H1 (cell line): ENCODE data around the gene FBXL5. TPM values are rescaled to one million over a fixed set of nuclear protein-coding genes. Genes with fewer than 3 reads are reported as not detected.

Experiments used
- BACH1 ChIP-seq: IDR thresholded peaks from 2 replicates; pipeline ENCODE4 v1.6.1; 2012; ENCODE audit warnings: low read length, improper control_type of control experiment
- CEBPB ChIP-seq: IDR thresholded peaks from 2 replicates; pipeline ENCODE4 v1.6.1; 2012; ENCODE audit warnings: low read depth, low read length
- CHD2 ChIP-seq: IDR thresholded peaks from 2 replicates; pipeline ENCODE4 v1.6.1; 2012; ENCODE audit warnings: low read length, improper control_type of control experiment
- EGR1 ChIP-seq: IDR thresholded peaks from 2 replicates; pipeline ENCODE4 v1.6.1; 2011; ENCODE audit warnings: low read depth, low read length, borderline replicate concordance
- EZH2 ChIP-seq: fragments of 200-600 bp; sonication (generic); IDR thresholded peaks from 2 replicates; pipeline ENCODE4 v1.7.1; 2012; ENCODE audit warnings: low read depth, mild to moderate bottlenecking, moderate library complexity, low read length, inconsistent platforms; ENCODE audit not compliant: severe bottlenecking
- GTF2F1 ChIP-seq: IDR thresholded peaks from 2 replicates; pipeline ENCODE4 v1.6.1; 2012; ENCODE audit warnings: low read depth, low read length, improper control_type of control experiment, borderline replicate concordance
- POU5F1 ChIP-seq: IDR thresholded peaks from 2 replicates; pipeline ENCODE4 v1.6.1; 2011; ENCODE audit warnings: low read depth, mild to moderate bottlenecking, low read length, moderate library complexity
- RNF2 ChIP-seq: fragments of 200-900, 300-1000 bp; sonication (generic); IDR thresholded peaks from 2 replicates; pipeline ENCODE4 v1.7.1; 2016; ENCODE audit warnings: borderline replicate concordance, low read depth, mild to moderate bottlenecking, antibody characterized with exemption, low read length; ENCODE audit not compliant: poor library complexity, severe bottlenecking; ENCODE audit errors: missing control alignments
- SIRT6 ChIP-seq: IDR thresholded peaks from one replicate; pipeline ENCODE4 v1.7.1; 2012; ENCODE audit warnings: low read length, inconsistent platforms
- TCF12 ChIP-seq: IDR thresholded peaks from 2 replicates; pipeline ENCODE4 v1.6.1; 2011; ENCODE audit warnings: low read depth, mild to moderate bottlenecking, low read length
- polyA plus RNA-seq, 7 experiments: library from polyadenylated mRNA; depleted of rRNA in 3 of 7; stranded (reverse) in 5 of 7; unstranded in 2 of 7; fragments of >200 nt in 5 of 7; fragments of 200-250 nt in 2 of 7; gene quantifications; 1 replicate in 5 of 7; 2 replicates in 1 of 7; 4 replicates in 1 of 7; pipeline versions ENCODE4 v1.2.1 to v1.2.3, GENCODE V29; 2011 to 2013; ENCODE audit warnings: missing spikeins in 2 of 7, mixed read lengths in 2 of 7
- total RNA-seq: library from RNA; stranded (reverse); fragmentation: NEBNext Ultra II Directional; extraction: Animal tissue kit (Norgen Biotek cat#: 25700); gene quantifications from 2 replicates; pipeline ENCODE4 v1.2.1, GENCODE V29; 2021

Gene FBXL5
- total and polyA plus RNA-seq, 2 of the 8 experiments (the other 6 are each of a cell fraction or from before 2014, with no cell fraction given) = 34.6 to 62.7 TPM

- TF ChIP-seq CEBPB = no peak
- TF ChIP-seq RNF2 = no peak
- TF ChIP-seq TCF12 = no peak
- TF ChIP-seq POU5F1 = no peak
- TF ChIP-seq BACH1 = no peak
- no peak for TF ChIP-seq EZH2
- no peak for TF ChIP-seq EGR1
- no peak for TF ChIP-seq GTF2F1
- TF ChIP-seq CHD2 = no peak
- no peak for TF ChIP-seq SIRT6
These were observed 67.5 kb downstream of the FBXL5 start (continued) for GRCh38 chr4:15587649-15588048.
